GM10248 (cell line): Measurements from ENCODE around the gene TSLP.

Experiments
- CTCF ChIA-PET: fragments of 300-600 bp; sonication (Branson Sonifier 250); formaldehyde crosslinking; extraction: SDS; loops from one replicate; lab custom pipeline; 2021; ENCODE audit warnings: antibody characterized with exemption; lab: Yijun Ruan, JAX
- POLR2A ChIA-PET: fragments of 350-650 bp; sonication (Branson Sonifier 250); formaldehyde crosslinking; extraction: SDS; loops from one replicate; lab custom pipeline; 2020; ENCODE audit warnings: antibody characterized with exemption; lab: Yijun Ruan, JAX
- DNase-seq: peaks from one replicate; pipeline ENCODE4 v3.0.0; 2012; ENCODE audit errors: extremely low spot score
- CTCF ChIP-seq: IDR thresholded peaks from 2 replicates; pipeline ENCODE4 v1.5.1; 2012; ENCODE audit warnings: mild to moderate bottlenecking, low read depth; ENCODE audit errors: extremely low read depth, missing control alignments, control extremely low read depth

TSLP gene

GRCh38 chr5:111119856-111120255 is 48.3 kb downstream of the TSLP start:
- no peak for TF ChIP-seq CTCF
- CTCF ChIA-PET = interaction anchor here (1.6 kb wide), 1 partner anchor 11 kb away, joined by 3 read pairs; no protein-coding TSS in a partner anchor
- no peak for DNase-seq
- POLR2A ChIA-PET = no interaction called here

- no peak for DNase-seq
- POLR2A ChIA-PET = no interaction called here
- CTCF ChIA-PET = interaction anchor here (1.6 kb wide), 1 partner anchor 12 kb away, joined by 3 read pairs; no protein-coding TSS in a partner anchor
- no peak for TF ChIP-seq CTCF
Observed at GRCh38 chr5:111120911-111121310, 49.4 kb downstream of the TSLP start.

- POLR2A ChIA-PET = no interaction called here
- TF ChIP-seq CTCF = no peak
Observed at GRCh38 chr5:111121926-111122325, 50.4 kb downstream of the TSLP start.

GRCh38 chr5:111122398-111122797 is 50.9 kb downstream of the TSLP start:
- POLR2A ChIA-PET = no interaction called here
- CTCF ChIA-PET = no interaction called here
- no peak for DNase-seq

More at GRCh38 chr5:111121926-111122325, 50.4 kb downstream of the TSLP start:
- no peak for DNase-seq
- CTCF ChIA-PET = no interaction called here

GRCh38 chr5:111124793-111125192 is 53.3 kb downstream of the TSLP start:
- CTCF ChIA-PET = interaction anchor here (0.9 kb wide), 1 partner anchor 17 kb away, joined by 3 read pairs; no protein-coding TSS in a partner anchor
- no peak for TF ChIP-seq CTCF

More at GRCh38 chr5:111122398-111122797, 50.9 kb downstream of the TSLP start:
- no peak for TF ChIP-seq CTCF

GRCh38 chr5:111126896-111127295 is 55.4 kb downstream of the TSLP start:
- no peak for DNase-seq
- no peak for TF ChIP-seq CTCF
- CTCF ChIA-PET = no interaction called here
- POLR2A ChIA-PET = no interaction called here

More at GRCh38 chr5:111124793-111125192, 53.3 kb downstream of the TSLP start:
- DNase-seq = no peak
- POLR2A ChIA-PET = no interaction called here
